Stimulated activated CD8-positive, alpha-beta memory T cell treated with anti-CD3 and anti-CD28 coated beads, Interleukin-7, amount 100 ng/mL, for 48 hours (primary cell): ENCODE measurements around the gene MAGEA6.
"Not testable (repeated sequence)": the region's sequence is repeated elsewhere in the genome, so short reads cannot be mapped to it uniquely, and the experiment has no call there.

Source experiments
- DNase-seq, 2 donors: peaks; one replicate each; pipeline ENCODE4 v3.0.0-alpha.2; 2020; ENCODE audit warnings: low read depth in 1 of 2; ENCODE audit errors: extremely low read depth in 1 of 2

The MAGEA6 gene

GRCh38 chrX:152734143-152734858 is 35.2 kb downstream of the MAGEA6 start:
- not testable (repeated sequence) for DNase-seq

GRCh38 chrX:152733261-152733975 is 36.1 kb downstream of the MAGEA6 start, which contains the start of the genes CSAG1 and MAGEA12:
Gene CSAG1, minus strand, starts transcription at chrX:152733721. Its CDS starts 1,261 bp downstream, at chrX:152732460.
Gene MAGEA12, plus strand, starts transcription at chrX:152733757. Its CDS starts 2,405 bp downstream, at chrX:152736162.
- DNase-seq = no peak

GRCh38 chrX:152725409-152725808 is 44.1 kb downstream of the MAGEA6 start:
- no peak for DNase-seq
